ENCODE data around the gene AK2. TPM values are rescaled to one million over a fixed set of nuclear protein-coding genes. Genes with fewer than 3 reads are reported as not detected.

AK2 gene
- total and polyA plus RNA-seq, 4 donors: 34.2 to 181 (median 115) TPM

- no peaks in the 10 kb centered on the region for H3K36me3 ChIP-seq (ENCODE audit: control insufficient read depth in 4 of 4, insufficient read depth in 3 of 4, low read depth in 1 of 4, low read length in 3 of 4)
- H3K27ac ChIP-seq (ENCODE audit: low read depth in 1 of 2, low read length in 2 of 2): no peak overlapping the region
- H3K27me3 ChIP-seq (ENCODE audit: control insufficient read depth in 4 of 4, insufficient read depth in 4 of 4, low read length in 3 of 4): no peaks in the 10 kb centered on the region
- TF ChIP-seq ATF3 (IDR thresholded peaks at IDR 0.05) (no peak), HNF4G (IDR thresholded peaks at IDR 0.05) (no peak)
- H3K4me1 ChIP-seq (ENCODE audit: control insufficient read depth in 4 of 4, insufficient read depth in 4 of 4, low read length in 3 of 4): peaks cover 3 to 17% (median 10%) of the 10 kb centered on the region in 4 donors
- H3K4me3 ChIP-seq (ENCODE audit: low read depth in 1 of 3, low read length in 3 of 3): peak overlapping the region; percentile 65 to 92 (median 88)
- no peak for DNase-seq (ENCODE audit: low spot score)
- 27% methylated on average over 35 of the region's 35 CpGs for WGBS
- no peaks in the 10 kb centered on the region for H3K9me3 ChIP-seq (ENCODE audit: control insufficient read depth in 4 of 4, low read length in 3 of 4)
- peak overlapping the region in 1 of 2 donors; percentile 53 for H3K9ac ChIP-seq (ENCODE audit: low read depth in 1 of 2, low read length in 2 of 2)
Observed at GRCh38 chr1:33081554-33082305, 45.0 kb upstream of the AK2 start.

GRCh38 chr1:33080885-33081553 is 44.3 kb upstream of the AK2 start, which contains the start of gene AZIN2:
AZIN2 (plus strand) TSS chr1:33081153; CDS start chr1:33082250, 1,097 bp downstream.
- no peaks in the 10 kb centered on the region for H3K27me3 ChIP-seq (ENCODE audit: control insufficient read depth in 4 of 4, insufficient read depth in 4 of 4, low read length in 3 of 4)
- H3K9ac ChIP-seq (ENCODE audit: low read depth in 1 of 2, low read length in 2 of 2): peak within 1 kb of the TSS; percentile 27 to 53
- H3K36me3 ChIP-seq (ENCODE audit: control insufficient read depth in 4 of 4, insufficient read depth in 3 of 4, low read depth in 1 of 4, low read length in 3 of 4): no peaks in the 10 kb centered on the region
- H3K4me3 ChIP-seq (ENCODE audit: low read depth in 1 of 3, low read length in 3 of 3): peak within 1 kb of the TSS; percentile 65 to 92 (median 88)
- no peak within 1 kb of the TSS for H3K27ac ChIP-seq (ENCODE audit: low read depth in 1 of 2, low read length in 2 of 2)
- DNase-seq (ENCODE audit: low spot score): peak; percentile 92
- WGBS: 1% methylated on average over 52 of the region's 52 CpGs
- H3K4me1 ChIP-seq (ENCODE audit: control insufficient read depth in 4 of 4, insufficient read depth in 4 of 4, low read length in 3 of 4): peaks cover 3 to 17% (median 9%) of the 10 kb centered on the region in 4 donors
- no peaks in the 10 kb centered on the region for H3K9me3 ChIP-seq (ENCODE audit: control insufficient read depth in 4 of 4, low read length in 3 of 4)
- TF ChIP-seq SP1 (IDR thresholded peaks at IDR 0.05) (peak; percentile 45), ZBTB33 (IDR thresholded peaks at IDR 0.05) (no peak)

- no peaks in the 10 kb centered on the region for H3K9me3 ChIP-seq (ENCODE audit: control insufficient read depth in 4 of 4, low read length in 3 of 4)
- no peaks in the 10 kb centered on the region for H3K27me3 ChIP-seq (ENCODE audit: control insufficient read depth in 4 of 4, insufficient read depth in 4 of 4, low read length in 3 of 4)
- H3K36me3 ChIP-seq (ENCODE audit: control insufficient read depth in 4 of 4, insufficient read depth in 3 of 4, low read depth in 1 of 4, low read length in 3 of 4): no peaks in the 10 kb centered on the region
- peak overlapping the region in 1 of 2 donors; percentile 17 for H3K9ac ChIP-seq (ENCODE audit: low read depth in 1 of 2, low read length in 2 of 2)
- H3K27ac ChIP-seq (ENCODE audit: low read depth in 1 of 2, low read length in 2 of 2): no peak overlapping the region
- DNase-seq (ENCODE audit: low spot score): no peak
- 67% methylated on average over 6 of the region's 6 CpGs for WGBS
- peak overlapping the region in 2 of 3 donors; percentile 65 to 92 for H3K4me3 ChIP-seq (ENCODE audit: low read depth in 1 of 3, low read length in 3 of 3)
- H3K4me1 ChIP-seq (ENCODE audit: control insufficient read depth in 4 of 4, insufficient read depth in 4 of 4, low read length in 3 of 4): peaks cover 3 to 14% (median 8%) of the 10 kb centered on the region in 4 donors
- TF ChIP-seq TAF1 (conservative IDR thresholded peaks at IDR 0.05): no peak
- TF ChIP-seq RAD21 (IDR thresholded peaks at IDR 0.05): no peak
- TF ChIP-seq RXRA (IDR thresholded peaks at IDR 0.05): no peak
- no peak for TF ChIP-seq YY1 (IDR thresholded peaks at IDR 0.05)
- no peak for TF ChIP-seq JUND (IDR thresholded peaks at IDR 0.05)
- TF ChIP-seq REST (IDR thresholded peaks at IDR 0.05): no peak
- TF ChIP-seq CTCF (IDR thresholded peaks at IDR 0.05; ENCODE audit: low read depth, low read length, missing input control): no peak
- no peak for TF ChIP-seq FOXA1 (IDR thresholded peaks at IDR 0.05)
- TF ChIP-seq FOXA2 (IDR thresholded peaks at IDR 0.05): no peak
- no peak for TF ChIP-seq NR2F2 (IDR thresholded peaks at IDR 0.05)
- TF ChIP-seq HNF4G (IDR thresholded peaks at IDR 0.05): no peak
- TF ChIP-seq ZBTB33 (IDR thresholded peaks at IDR 0.05): no peak
- no peak for TF ChIP-seq GABPA (IDR thresholded peaks at IDR 0.05 in 1 of 2, conservative IDR thresholded peaks at IDR 0.05 in 1 of 2)
- no peak for TF ChIP-seq HNF4A (conservative IDR thresholded peaks at IDR 0.05)
- no peak for TF ChIP-seq SP1 (IDR thresholded peaks at IDR 0.05)
- no peak for TF ChIP-seq EGR1 (IDR thresholded peaks at IDR 0.05; ENCODE audit: low read depth in 2 of 2)
Observed at GRCh38 chr1:33080373-33080772, 43.7 kb upstream of the AK2 start.
